ENCODE results near the gene CRB1.

- TF ChIP-seq CTCF (IDR thresholded peaks at IDR 0.05) = no peak
- TF ChIP-seq REST (IDR thresholded peaks at IDR 0.05; ENCODE audit: insufficient read depth in 1 of 2, low read depth in 2 of 2, low read length in 1 of 2) = no peak
- TF ChIP-seq POLR2AphosphoS5 (IDR thresholded peaks at IDR 0.05; ENCODE audit: low read depth, low read length) = no peak
Observed at GRCh38 chr1:197390856-197391255, 122.8 kb downstream of the CRB1 start.

All from Panc1 (cell line).